HG02943 (cell line): ENCODE results near the gene SLC35F3.
A peak's percentile ranks its signal among the peaks of the same experiment; 100 is the strongest.

Experiments
- ATAC-seq: cut with Tn5 transposase; IDR thresholded peaks from one replicate; pipeline ENCODE4 v1.9.1; 2021; ENCODE audit warnings: mild to moderate bottlenecking, low read depth, moderate library complexity; ENCODE audit not compliant: unreplicated experiment

SLC35F3 gene

GRCh38 chr1:234214129-234214910 lies 309.8 kb downstream of the SLC35F3 start:
- no peak for ATAC-seq

GRCh38 chr1:234214911-234215892 lies 310.7 kb downstream of the SLC35F3 start:
- ATAC-seq, result no peak

- no peak for ATAC-seq
These were observed 311.7 kb downstream of the SLC35F3 start for GRCh38 chr1:234216116-234216703.

GRCh38 chr1:234217316-234217840 lies 312.9 kb downstream of the SLC35F3 start:
- no peak for ATAC-seq

GRCh38 chr1:234218078-234218477 lies 313.6 kb downstream of the SLC35F3 start:
- no peak for ATAC-seq

GRCh38 chr1:234219711-234220110 lies 315.2 kb downstream of the SLC35F3 start:
- ATAC-seq, result no peak

- ATAC-seq, result no peak
These were observed 317.1 kb downstream of the SLC35F3 start for GRCh38 chr1:234221601-234222000.

- no peak for ATAC-seq
These were observed 318.2 kb downstream of the SLC35F3 start for GRCh38 chr1:234222561-234223280.

GRCh38 chr1:234226113-234226818 lies 321.8 kb downstream of the SLC35F3 start:
- no peak for ATAC-seq

GRCh38 chr1:234226819-234227165 lies 322.3 kb downstream of the SLC35F3 start:
- no peak for ATAC-seq

- ATAC-seq, result no peak
These were observed 325.3 kb downstream of the SLC35F3 start for GRCh38 chr1:234229581-234230387.

- peak; percentile 65 for ATAC-seq
These were observed 326.0 kb downstream of the SLC35F3 start for GRCh38 chr1:234230414-234230862.

- ATAC-seq, result no peak
These were observed 326.8 kb downstream of the SLC35F3 start for GRCh38 chr1:234231061-234231892.

GRCh38 chr1:234231893-234232276 lies 327.4 kb downstream of the SLC35F3 start:
- no peak for ATAC-seq

- ATAC-seq, result no peak
These were observed 329.7 kb downstream of the SLC35F3 start for GRCh38 chr1:234234199-234234598.

- ATAC-seq, result no peak
These were observed 331.0 kb downstream of the SLC35F3 start for GRCh38 chr1:234235434-234235881.

- ATAC-seq, result no peak
These were observed 332.9 kb downstream of the SLC35F3 start for GRCh38 chr1:234237393-234237792.

- no peak for ATAC-seq
These were observed 333.6 kb downstream of the SLC35F3 start for GRCh38 chr1:234238060-234238459.
